LNCaP clone FGC (cell line): ENCODE results near the gene TRIP13.

ENCODE experiments used
- DNase-seq: peaks from one replicate; pipeline ENCODE4 v3.0.0-alpha.2; 2011; ENCODE audit warnings: low read depth
- H3K4me3 ChIP-seq: 2 replicates; pipeline ENCODE4 v1.5.1; 2011; ENCODE audit warnings: mild to moderate bottlenecking, low read depth, low read length, control low read depth
- CTCF ChIP-seq: IDR thresholded peaks from 2 replicates; pipeline ENCODE4 v1.5.1; 2012; ENCODE audit warnings: mild to moderate bottlenecking; ENCODE audit not compliant: control insufficient read depth, insufficient read depth; ENCODE audit errors: extremely low read depth

The TRIP13 gene

DNA sequence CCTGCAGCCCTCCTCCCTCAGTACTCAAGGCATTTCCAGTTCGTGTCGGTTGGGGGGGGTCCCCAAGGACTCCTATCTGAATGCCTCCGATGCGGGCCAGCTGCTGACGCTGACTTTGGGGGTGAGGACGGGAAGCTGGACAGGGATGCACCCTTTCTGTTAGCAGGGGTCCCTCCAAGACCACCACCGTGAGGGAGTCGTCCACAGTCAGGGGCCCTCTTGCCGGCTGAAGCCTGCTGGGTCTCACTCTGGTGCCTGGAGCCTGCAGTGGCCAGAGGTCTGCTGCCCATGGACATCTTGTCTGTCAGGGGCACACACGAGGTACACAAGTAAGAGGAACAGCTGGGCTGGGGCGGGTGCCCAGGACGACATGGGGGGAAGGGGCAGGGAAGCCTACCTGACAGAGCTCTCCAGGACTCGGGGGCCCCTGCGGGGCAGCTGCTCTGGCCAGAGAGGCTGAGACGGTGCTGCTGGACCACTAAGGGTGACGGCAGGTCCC lies 32.8 kb upstream of the TRIP13 start:
- no peak for DNase-seq
- no peak overlapping the region for H3K4me3 ChIP-seq
- TF ChIP-seq CTCF, result no peak

DNA sequence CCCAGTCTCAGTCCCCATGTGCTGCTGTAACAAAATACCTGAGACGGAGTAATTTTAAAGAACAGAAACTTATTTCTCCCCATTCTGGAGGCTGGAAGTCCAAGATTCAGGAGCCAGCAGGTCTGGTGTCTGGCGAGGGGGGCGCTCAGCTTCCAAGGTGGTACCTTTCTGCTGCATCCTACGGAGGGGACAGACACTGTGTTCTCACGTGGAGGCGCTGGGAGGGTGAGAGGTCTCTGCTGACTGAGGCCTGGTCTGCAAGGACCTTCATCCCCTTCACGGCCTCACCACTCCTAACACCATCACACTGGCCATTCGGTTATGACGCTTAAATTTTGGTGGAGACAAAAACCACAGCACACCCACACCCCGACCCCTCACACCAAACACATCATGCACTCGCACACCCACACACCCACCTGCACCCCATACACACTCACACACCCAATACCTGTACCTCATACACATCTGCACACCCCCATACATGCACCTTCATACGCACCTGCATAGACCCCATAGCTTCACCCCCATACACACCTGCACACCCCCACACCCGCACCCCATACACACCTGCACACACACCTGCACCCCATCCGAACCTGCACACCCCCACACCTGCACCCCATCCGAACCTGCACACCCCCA lies 32.1 kb upstream of the TRIP13 start:
- no peak for DNase-seq
- no peak for TF ChIP-seq CTCF
- no peak overlapping the region for H3K4me3 ChIP-seq

GRCh38 chr5:861442-862366 lies 31.0 kb upstream of the TRIP13 start:
- no peak overlapping the region for H3K4me3 ChIP-seq
- no peak for TF ChIP-seq CTCF
- no peak for DNase-seq

DNA sequence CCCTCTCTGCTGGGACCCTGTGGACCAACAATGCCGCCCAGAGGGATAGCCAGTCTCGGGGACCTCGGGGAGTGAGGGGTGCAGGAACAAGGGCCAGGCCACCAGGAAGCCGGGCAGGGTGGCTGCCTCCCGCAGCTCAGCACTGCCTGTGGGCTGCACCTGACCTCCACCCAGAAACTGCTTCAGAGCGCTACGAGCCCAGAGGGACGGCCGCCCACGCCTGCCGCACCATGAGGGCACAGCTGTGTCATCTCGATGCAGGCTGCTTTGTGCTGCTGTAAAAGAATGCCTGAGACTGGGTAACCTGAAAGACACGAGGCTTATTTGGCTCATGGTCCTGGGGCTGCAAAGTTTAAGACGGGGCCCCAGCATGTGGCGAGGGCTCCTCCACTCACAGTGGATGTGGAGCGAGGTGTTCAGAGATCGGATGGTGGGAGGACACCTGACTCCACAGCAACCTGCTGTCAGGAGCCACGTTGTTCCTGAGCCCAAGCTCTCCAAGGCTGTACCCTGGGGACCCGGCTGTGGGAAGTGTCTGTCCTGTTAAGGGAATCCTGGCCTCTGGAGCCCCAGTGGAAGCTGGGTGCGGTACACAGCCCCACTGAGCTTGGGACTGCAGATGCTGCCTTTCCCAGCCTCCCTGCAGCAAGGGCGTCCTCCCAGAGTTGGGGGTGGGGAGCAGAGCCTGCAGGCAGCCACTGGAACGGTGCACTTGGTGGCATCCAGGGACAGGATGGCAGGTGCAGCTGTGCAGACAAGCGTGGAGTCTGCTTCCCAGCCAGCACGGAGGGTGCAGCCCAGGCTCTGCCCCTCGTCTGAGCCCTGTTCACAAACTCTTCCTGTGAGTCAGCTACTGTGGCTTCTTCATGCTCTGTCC lies 30.1 kb upstream of the TRIP13 start:
- no peak overlapping the region for H3K4me3 ChIP-seq
- DNase-seq, result no peak
- TF ChIP-seq CTCF, result no peak

DNA sequence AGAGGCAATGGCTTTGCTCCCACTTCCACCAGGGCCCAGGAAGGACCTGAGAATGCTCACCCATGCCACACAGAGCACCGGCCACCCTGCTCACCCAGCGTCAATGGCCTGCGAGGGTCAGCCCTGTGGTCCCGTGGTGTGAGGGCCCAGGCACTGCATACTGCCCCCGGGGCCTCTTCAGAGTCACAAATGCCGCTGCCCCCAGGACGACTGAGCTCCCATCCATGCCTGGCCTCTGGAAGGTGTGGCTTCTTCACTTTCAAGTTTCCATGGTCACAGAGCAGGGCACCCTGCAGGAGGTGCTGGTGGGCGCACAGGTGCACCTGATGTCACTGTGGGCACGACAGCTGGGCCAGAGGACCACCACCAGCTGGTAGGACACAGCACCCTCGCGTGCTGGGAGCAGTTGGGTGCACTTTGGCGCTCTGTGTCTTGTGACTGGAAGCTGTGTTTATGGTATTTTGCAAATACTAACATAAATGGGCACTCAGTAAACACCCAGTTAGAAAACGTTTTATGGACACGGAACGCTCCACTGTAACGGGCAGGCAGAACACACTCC lies 29.4 kb upstream of the TRIP13 start:
- TF ChIP-seq CTCF, result no peak
- H3K4me3 ChIP-seq, result no peak overlapping the region
- DNase-seq, result no peak

- no peak for DNase-seq
- no peak for TF ChIP-seq CTCF
- H3K4me3 ChIP-seq, result no peak overlapping the region
Observed at GRCh38 chr5:864492-865167, 28.1 kb upstream of the TRIP13 start.
